GM19099 (cell line): ENCODE results near the gene PARD3B.

Experiments
- POLR2A ChIP-seq: IDR thresholded peaks from 3 replicates; pipeline ENCODE4 v1.6.1; 2011; ENCODE audit warnings: low read depth; ENCODE audit not compliant: insufficient read length; ENCODE audit errors: extremely low read depth

PARD3B gene

GRCh38 chr2:205293559-205293958 is 748.3 kb downstream of the PARD3B start:
- TF ChIP-seq POLR2A: no peak

- no peak for TF ChIP-seq POLR2A
These were observed 751.7 kb downstream of the PARD3B start for GRCh38 chr2:205296959-205297358.

GRCh38 chr2:205297368-205297767 is 752.1 kb downstream of the PARD3B start:
- TF ChIP-seq POLR2A: no peak

- TF ChIP-seq POLR2A: no peak
These were observed 752.6 kb downstream of the PARD3B start for GRCh38 chr2:205297846-205298245.

- TF ChIP-seq POLR2A: no peak
These were observed 765.9 kb downstream of the PARD3B start for GRCh38 chr2:205311201-205311600.

- TF ChIP-seq POLR2A: no peak
These were observed 776.0 kb downstream of the PARD3B start for GRCh38 chr2:205321231-205321630.

GRCh38 chr2:205323929-205324328 is 778.7 kb downstream of the PARD3B start:
- TF ChIP-seq POLR2A: no peak

- TF ChIP-seq POLR2A: no peak
These were observed 779.1 kb downstream of the PARD3B start for GRCh38 chr2:205324355-205324754.

- no peak for TF ChIP-seq POLR2A
These were observed 788.1 kb downstream of the PARD3B start for GRCh38 chr2:205333351-205333750.

GRCh38 chr2:205337274-205337673 is 792.0 kb downstream of the PARD3B start:
- no peak for TF ChIP-seq POLR2A

GRCh38 chr2:205338156-205338555 is 792.9 kb downstream of the PARD3B start:
- no peak for TF ChIP-seq POLR2A

- no peak for TF ChIP-seq POLR2A
These were observed 797.8 kb downstream of the PARD3B start for GRCh38 chr2:205343103-205343502.

- TF ChIP-seq POLR2A: no peak
These were observed 801.4 kb downstream of the PARD3B start for GRCh38 chr2:205346649-205347048.

- no peak for TF ChIP-seq POLR2A
These were observed 802.6 kb downstream of the PARD3B start for GRCh38 chr2:205347899-205348298.

GRCh38 chr2:205352094-205352493 is 806.8 kb downstream of the PARD3B start:
- TF ChIP-seq POLR2A: no peak

GRCh38 chr2:205352593-205352992 is 807.3 kb downstream of the PARD3B start:
- no peak for TF ChIP-seq POLR2A

GRCh38 chr2:205357732-205358131 is 812.5 kb downstream of the PARD3B start:
- no peak for TF ChIP-seq POLR2A

GRCh38 chr2:205358351-205358815 is 813.1 kb downstream of the PARD3B start:
- TF ChIP-seq POLR2A: no peak

- TF ChIP-seq POLR2A: no peak
These were observed 816.0 kb downstream of the PARD3B start for GRCh38 chr2:205361272-205361671.

GRCh38 chr2:205361970-205362369 is 816.7 kb downstream of the PARD3B start:
- TF ChIP-seq POLR2A: no peak
